GM12891 (cell line): ENCODE results near the gene POLR2H.

Source experiments
- POLR2A ChIP-seq: IDR thresholded peaks from 2 replicates; pipeline ENCODE4 v1.6.1; 2011; ENCODE audit warnings: low read depth, low read length, control low read depth
- POLR2AphosphoS5 ChIP-seq: IDR thresholded peaks from 2 replicates; pipeline ENCODE4 v1.6.1; 2011; ENCODE audit warnings: low read depth, low read length, control low read depth

DNA sequence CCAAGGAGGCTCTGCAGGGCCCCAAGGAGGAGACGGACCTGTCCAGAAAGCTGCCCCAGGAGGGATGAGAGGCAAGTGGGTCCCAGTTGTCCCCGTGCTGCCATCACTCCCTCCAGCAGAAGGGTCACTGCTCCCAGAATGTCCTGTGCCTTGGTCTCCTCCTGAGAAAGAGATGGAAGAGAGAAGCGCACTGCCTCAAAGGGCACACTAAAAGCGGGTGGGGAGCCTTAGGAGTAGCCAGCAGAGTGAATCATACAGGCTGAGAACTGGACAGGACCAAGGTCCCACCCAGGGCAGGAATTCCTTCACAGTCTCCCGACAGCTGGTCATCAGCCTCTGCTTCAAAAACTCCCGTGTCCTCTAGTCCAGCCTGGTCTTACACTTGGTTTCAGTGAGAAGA, 11.9 kb downstream of the POLR2H start:
- no peak for TF ChIP-seq POLR2AphosphoS5
- no peak for TF ChIP-seq POLR2A
